ENCODE data around the gene ELL.

Gene ELL

DNA sequence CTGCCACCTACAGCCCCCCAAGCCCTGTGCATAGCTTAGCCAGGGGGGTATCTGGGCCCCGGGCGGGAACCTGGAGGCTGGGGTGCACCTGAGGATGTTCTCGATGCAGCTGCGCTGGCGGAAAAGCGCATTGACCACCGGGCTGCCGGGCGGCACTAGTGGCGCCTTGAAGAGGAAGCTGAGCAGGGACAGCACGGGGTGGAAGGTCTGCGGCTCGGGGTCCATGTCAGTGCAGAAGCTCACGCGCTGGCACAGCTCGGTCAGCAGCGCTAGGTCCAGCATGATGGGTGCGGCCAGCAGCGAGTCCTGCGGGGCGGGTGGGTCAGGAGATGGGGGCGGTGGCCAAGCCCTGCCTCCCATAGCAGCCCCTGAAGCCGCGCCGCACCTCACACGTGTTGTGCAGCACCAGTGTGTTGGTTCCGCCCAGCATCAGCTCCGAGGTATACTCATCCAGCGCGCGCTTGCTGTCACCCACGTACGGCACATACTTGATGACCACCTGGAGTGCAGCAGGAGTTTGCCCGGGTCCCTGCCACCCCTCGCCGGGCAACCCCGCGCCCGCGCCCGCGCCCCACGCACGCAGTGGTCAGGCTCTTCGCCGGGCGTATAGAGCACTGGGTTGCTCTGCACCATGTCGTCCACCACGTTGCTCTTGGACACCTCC lies 86.6 kb downstream of the ELL start:
- Histone ChIP-seq H3K27ac (replicated peaks) (no peak overlapping the region), H3K27me3 (ENCODE audit: insufficient read depth, poor library complexity, severe bottlenecking) (peaks cover 4% of the 10 kb centered on the region)
- no peak for DNase-seq (ENCODE audit: low read depth in 1 of 2, low spot score in 1 of 2)

DNA sequence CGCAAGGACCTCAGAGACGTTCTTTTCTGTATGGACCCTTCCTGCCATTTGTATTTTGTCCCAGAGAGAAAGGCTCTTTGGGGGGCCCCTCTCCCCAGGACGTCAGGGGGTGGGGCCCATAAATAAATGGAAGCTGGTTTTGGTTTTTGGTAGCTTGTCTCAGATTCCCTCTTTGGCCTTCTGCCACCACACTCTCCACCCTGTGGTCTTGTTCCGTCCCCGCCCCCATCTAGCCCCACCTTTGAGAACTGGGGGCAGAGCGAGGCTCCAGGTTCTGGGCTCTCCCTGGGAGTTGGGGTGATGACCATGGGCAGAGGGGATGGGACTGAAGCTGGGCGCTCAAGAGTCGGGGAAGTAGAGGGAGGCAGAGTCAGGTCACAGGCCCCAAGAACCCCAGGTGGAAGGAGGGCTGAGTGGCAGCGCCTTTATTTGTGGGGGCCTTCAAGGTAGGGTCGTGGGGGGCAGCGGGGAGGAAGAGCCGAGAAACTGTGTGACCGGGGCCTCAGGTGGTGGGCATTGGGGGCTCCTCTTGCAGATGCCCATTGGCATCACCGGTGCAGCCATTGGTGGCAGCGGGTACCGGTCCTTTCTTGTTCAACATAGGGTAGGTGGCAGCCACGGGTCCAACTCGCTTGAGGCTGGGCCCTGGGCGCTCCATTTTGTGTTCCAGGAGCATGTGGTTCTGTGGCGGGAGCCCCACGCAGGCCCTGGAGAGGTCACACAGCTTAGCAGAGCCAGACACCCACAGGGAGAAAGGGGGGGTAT lies 87.3 kb downstream of the ELL start:
- TF ChIP-seq POLR2AphosphoS5 (IDR thresholded peaks at IDR 0.05; ENCODE audit: low read depth), result no peak
- TF ChIP-seq GABPA (IDR thresholded peaks at IDR 0.05; ENCODE audit: low read depth), result no peak
- no peak for TF ChIP-seq SPI1 (IDR thresholded peaks at IDR 0.05; ENCODE audit: borderline replicate concordance, low read depth)
- TF ChIP-seq, protein P1, sequence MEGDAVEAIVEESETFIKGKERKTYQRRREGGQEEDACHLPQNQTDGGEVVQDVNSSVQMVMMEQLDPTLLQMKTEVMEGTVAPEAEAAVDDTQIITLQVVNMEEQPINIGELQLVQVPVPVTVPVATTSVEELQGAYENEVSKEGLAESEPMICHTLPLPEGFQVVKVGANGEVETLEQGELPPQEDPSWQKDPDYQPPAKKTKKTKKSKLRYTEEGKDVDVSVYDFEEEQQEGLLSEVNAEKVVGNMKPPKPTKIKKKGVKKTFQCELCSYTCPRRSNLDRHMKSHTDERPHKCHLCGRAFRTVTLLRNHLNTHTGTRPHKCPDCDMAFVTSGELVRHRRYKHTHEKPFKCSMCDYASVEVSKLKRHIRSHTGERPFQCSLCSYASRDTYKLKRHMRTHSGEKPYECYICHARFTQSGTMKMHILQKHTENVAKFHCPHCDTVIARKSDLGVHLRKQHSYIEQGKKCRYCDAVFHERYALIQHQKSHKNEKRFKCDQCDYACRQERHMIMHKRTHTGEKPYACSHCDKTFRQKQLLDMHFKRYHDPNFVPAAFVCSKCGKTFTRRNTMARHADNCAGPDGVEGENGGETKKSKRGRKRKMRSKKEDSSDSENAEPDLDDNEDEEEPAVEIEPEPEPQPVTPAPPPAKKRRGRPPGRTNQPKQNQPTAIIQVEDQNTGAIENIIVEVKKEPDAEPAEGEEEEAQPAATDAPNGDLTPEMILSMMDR (IDR thresholded peaks at IDR 0.05; ENCODE audit: insufficient read depth, low read length), result no peak
- TF ChIP-seq, protein P2, sequence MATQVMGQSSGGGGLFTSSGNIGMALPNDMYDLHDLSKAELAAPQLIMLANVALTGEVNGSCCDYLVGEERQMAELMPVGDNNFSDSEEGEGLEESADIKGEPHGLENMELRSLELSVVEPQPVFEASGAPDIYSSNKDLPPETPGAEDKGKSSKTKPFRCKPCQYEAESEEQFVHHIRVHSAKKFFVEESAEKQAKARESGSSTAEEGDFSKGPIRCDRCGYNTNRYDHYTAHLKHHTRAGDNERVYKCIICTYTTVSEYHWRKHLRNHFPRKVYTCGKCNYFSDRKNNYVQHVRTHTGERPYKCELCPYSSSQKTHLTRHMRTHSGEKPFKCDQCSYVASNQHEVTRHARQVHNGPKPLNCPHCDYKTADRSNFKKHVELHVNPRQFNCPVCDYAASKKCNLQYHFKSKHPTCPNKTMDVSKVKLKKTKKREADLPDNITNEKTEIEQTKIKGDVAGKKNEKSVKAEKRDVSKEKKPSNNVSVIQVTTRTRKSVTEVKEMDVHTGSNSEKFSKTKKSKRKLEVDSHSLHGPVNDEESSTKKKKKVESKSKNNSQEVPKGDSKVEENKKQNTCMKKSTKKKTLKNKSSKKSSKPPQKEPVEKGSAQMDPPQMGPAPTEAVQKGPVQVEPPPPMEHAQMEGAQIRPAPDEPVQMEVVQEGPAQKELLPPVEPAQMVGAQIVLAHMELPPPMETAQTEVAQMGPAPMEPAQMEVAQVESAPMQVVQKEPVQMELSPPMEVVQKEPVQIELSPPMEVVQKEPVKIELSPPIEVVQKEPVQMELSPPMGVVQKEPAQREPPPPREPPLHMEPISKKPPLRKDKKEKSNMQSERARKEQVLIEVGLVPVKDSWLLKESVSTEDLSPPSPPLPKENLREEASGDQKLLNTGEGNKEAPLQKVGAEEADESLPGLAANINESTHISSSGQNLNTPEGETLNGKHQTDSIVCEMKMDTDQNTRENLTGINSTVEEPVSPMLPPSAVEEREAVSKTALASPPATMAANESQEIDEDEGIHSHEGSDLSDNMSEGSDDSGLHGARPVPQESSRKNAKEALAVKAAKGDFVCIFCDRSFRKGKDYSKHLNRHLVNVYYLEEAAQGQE (IDR thresholded peaks at IDR 0.05; ENCODE audit: insufficient replicate concordance, low read depth), result no peak
- H3K4me3 ChIP-seq (replicated peaks; ENCODE audit: insufficient read depth, low read length), result no peak overlapping the region
- no peak for DNase-seq (ENCODE audit: low read depth in 1 of 2, low spot score in 1 of 2)
- H3K27ac ChIP-seq (replicated peaks), result no peak overlapping the region
- H3K27me3 ChIP-seq (ENCODE audit: insufficient read depth, poor library complexity, severe bottlenecking), result peaks cover 4% of the 10 kb centered on the region

More for the DNA sequence above, 86.6 kb downstream of the ELL start:
- TF ChIP-seq, protein P2 (IDR thresholded peaks at IDR 0.05; ENCODE audit: insufficient replicate concordance, low read depth), result no peak
- TF ChIP-seq SPI1 (IDR thresholded peaks at IDR 0.05; ENCODE audit: borderline replicate concordance, low read depth) (no peak), POLR2AphosphoS5 (IDR thresholded peaks at IDR 0.05; ENCODE audit: low read depth) (no peak), GABPA (IDR thresholded peaks at IDR 0.05; ENCODE audit: low read depth) (no peak)
- TF ChIP-seq, protein P1 (IDR thresholded peaks at IDR 0.05; ENCODE audit: insufficient read depth, low read length), result no peak
- no peak overlapping the region for H3K4me3 ChIP-seq (replicated peaks; ENCODE audit: insufficient read depth, low read length)

DNA sequence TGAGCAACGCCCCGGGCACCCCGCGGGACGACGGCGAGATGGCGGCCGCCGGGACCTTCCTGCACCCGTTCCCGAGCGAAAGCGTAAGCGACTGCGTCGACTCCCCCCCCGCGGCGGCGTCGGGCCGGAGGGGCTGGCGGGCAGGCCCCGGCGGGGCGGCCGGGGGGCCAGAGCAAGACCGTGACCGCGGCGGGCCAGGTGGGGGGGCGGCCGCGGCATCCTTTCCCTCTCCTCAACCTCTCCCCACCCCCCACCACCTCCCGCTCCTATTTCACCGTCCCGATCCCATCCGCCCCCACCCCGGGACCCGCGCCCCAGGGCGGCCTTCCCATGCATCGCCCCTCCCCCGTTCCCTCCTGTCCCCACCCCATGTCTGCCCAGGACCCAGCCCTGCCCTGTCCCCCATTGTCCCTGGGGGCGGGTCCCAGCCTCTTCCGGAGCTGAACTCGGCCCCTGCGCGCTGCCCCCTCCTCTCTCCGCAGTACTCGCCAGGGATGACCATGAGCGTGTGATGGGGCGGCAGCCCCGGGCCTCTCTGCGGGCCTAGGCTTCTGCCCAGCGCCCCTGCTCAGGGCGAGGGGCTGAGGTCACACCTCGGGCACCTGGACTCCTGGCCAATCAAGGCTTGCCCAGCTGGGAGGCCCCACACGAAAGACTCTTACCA lies 88.0 kb downstream of the ELL start:
- Histone ChIP-seq H3K27me3 (ENCODE audit: insufficient read depth, poor library complexity, severe bottlenecking) (peaks cover 4% of the 10 kb centered on the region), H3K4me3 (replicated peaks; ENCODE audit: insufficient read depth, low read length) (no peak overlapping the region), H3K27ac (replicated peaks) (no peak overlapping the region)
- no peak for DNase-seq (ENCODE audit: low read depth in 1 of 2, low spot score in 1 of 2)
- TF ChIP-seq POLR2AphosphoS5 (IDR thresholded peaks at IDR 0.05; ENCODE audit: low read depth), result no peak
- no peak for TF ChIP-seq GABPA (IDR thresholded peaks at IDR 0.05; ENCODE audit: low read depth)
- no peak for TF ChIP-seq SPI1 (IDR thresholded peaks at IDR 0.05; ENCODE audit: borderline replicate concordance, low read depth)
- TF ChIP-seq, protein P1 (IDR thresholded peaks at IDR 0.05; ENCODE audit: insufficient read depth, low read length), result no peak
- TF ChIP-seq, protein P2 (IDR thresholded peaks at IDR 0.05; ENCODE audit: insufficient replicate concordance, low read depth), result no peak

Measured in HL-60 (cell line).